ENCODE measurements around the gene PACRG.

DNA sequence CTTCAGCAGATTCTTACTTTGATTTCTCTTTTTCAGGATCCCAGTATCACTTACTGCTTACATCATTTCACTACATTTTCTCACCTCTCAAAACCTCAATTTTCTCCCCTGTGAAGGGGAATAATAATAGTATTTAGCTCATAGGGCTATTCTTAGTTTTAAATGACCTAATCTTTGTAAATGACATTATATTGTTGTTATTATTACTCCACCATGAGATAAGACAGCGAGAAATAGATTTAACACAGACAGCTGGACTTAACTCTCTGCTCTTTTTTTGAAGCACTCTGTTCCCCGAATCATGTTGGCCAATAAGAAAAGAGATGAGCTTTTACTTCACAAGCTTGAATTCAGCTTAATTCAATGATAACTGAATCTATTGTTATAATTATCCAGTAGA, 578.2 kb downstream of the PACRG start:
- no peak for TF ChIP-seq MAZ (IDR thresholded peaks at IDR 0.05; ENCODE audit: borderline replicate concordance, low read depth, low read length)
- no peak for TF ChIP-seq CTCF (conservative IDR thresholded peaks at IDR 0.05; ENCODE audit: low read depth, low read length)
